ENCODE results near the gene TUBB2A.

The TUBB2A gene

DNA sequence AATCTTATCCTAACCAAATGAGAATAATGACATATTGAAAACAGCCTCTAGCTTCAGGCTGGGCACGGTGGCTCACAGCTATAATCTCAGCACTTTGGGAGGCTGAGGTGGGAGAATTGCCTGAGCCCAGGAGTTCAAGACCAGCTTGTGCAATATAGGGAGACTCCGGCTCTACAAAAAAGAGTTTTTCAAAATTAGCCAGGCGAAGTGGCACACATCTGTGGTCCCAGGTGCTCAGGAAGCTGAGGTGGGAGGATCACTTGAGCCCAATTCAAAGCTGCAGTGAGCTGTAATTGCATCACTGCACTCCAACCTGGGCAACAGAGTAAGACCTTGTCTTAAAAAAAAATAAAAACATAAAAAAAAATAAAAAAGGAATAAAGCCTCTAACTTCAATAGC is 4.7 kb downstream of the TUBB2A start:
- TF ChIP-seq, protein P1, sequence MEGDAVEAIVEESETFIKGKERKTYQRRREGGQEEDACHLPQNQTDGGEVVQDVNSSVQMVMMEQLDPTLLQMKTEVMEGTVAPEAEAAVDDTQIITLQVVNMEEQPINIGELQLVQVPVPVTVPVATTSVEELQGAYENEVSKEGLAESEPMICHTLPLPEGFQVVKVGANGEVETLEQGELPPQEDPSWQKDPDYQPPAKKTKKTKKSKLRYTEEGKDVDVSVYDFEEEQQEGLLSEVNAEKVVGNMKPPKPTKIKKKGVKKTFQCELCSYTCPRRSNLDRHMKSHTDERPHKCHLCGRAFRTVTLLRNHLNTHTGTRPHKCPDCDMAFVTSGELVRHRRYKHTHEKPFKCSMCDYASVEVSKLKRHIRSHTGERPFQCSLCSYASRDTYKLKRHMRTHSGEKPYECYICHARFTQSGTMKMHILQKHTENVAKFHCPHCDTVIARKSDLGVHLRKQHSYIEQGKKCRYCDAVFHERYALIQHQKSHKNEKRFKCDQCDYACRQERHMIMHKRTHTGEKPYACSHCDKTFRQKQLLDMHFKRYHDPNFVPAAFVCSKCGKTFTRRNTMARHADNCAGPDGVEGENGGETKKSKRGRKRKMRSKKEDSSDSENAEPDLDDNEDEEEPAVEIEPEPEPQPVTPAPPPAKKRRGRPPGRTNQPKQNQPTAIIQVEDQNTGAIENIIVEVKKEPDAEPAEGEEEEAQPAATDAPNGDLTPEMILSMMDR (conservative IDR thresholded peaks at IDR 0.05; ENCODE audit: low read depth, low read length): no peak
- DNase-seq (ENCODE audit: low read depth): no peak
- H3K4me3 ChIP-seq (ENCODE audit: low read length): no peak overlapping the region

DNA sequence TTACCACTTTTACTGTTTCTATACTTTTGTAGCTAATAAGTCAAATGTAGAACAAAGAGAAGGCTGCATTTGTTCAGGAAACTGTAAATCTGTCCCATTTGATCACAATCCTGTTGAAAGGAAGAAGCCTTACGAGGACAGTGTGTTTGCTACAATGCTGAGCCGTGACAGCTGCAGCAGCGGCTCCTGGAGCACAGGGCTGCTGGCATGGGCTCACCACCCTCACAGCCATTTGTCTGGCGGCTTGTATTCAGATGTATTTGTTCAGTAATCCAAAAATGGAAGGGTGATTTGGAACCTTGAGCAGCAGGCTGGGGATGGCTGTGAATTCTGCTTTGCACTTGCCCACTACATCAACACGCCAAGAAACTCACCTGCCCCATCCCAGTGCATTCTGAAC is 5.7 kb downstream of the TUBB2A start:
- TF ChIP-seq, protein P1 (conservative IDR thresholded peaks at IDR 0.05; ENCODE audit: low read depth, low read length): no peak
- no peak for DNase-seq (ENCODE audit: low read depth)
- H3K4me3 ChIP-seq (ENCODE audit: low read length): no peak overlapping the region

DNA sequence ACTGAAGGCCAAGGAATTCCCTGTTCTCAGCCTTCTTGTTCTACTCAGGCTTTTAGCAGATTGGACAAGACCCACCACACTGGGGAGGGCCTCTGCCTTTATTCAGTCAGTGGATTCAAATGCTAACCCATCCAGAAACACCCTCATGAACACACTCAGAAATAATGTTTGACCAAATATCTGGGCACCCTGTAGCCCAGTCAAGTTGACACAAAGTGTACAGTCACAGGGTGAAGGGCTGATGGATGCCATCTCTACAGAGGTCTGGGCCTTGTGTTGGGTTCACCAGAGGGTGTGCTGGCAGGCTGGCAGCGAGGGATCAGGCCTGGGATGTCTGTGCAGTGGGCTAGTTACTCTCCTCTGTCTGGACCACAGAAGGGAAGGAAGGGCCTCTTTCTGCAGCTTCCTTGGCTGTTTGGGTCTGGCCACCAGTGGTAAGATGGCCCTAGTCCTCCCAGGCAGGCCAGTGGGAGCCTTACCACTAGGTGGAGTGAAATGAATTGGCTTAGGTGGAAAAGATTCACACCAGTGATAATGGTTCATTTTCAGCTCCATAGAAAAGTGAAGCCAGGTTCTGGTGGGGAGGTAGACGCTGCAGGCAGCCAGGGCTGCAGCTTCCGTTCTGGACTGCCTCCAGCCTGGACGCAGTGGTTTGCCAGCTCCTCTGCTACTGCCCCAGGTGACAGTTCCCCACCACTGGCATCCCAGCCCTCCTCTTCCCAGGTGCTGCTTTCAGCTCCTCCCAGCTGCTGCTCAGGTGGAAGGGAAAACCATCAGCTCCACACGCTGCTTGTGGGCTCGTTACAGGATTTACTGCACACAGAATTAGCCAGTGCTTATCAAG is 9.2 kb downstream of the TUBB2A start:
- TF ChIP-seq, protein P1 (conservative IDR thresholded peaks at IDR 0.05; ENCODE audit: low read depth, low read length): no peak
- DNase-seq (ENCODE audit: low read depth): no peak
- no peak overlapping the region for H3K4me3 ChIP-seq (ENCODE audit: low read length)

GRCh38 chr6:3144571-3144970 is 12.8 kb downstream of the TUBB2A start:
- DNase-seq (ENCODE audit: low read depth): no peak
- TF ChIP-seq, protein P1 (conservative IDR thresholded peaks at IDR 0.05; ENCODE audit: low read depth, low read length): no peak
- no peak overlapping the region for H3K4me3 ChIP-seq (ENCODE audit: low read length)

- H3K4me3 ChIP-seq (ENCODE audit: low read length): no peak overlapping the region
- no peak for DNase-seq (ENCODE audit: low read depth)
- TF ChIP-seq, protein P1 (conservative IDR thresholded peaks at IDR 0.05; ENCODE audit: low read depth, low read length): no peak
These were observed 14.2 kb downstream of the TUBB2A start for GRCh38 chr6:3143158-3143557.

DNA sequence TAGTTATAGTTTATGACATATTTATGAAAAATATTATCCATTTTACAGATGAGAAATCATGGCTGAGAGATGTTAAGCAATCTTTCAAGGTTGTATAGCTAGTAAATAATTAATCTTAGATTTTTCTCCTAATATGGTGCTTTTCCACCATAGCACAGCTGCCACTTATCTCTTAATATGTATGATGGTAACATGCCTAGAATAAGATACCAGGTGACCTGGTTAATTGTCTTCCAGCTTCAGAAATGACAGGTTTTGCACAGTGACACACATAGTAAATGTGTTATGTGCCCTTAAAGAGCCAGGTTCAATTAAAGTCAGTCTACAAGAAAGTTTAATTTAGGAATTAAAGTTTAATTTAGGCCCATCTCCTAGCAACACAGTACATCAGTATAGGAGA is 14.8 kb downstream of the TUBB2A start:
- no peak for DNase-seq (ENCODE audit: low read depth)
- no peak overlapping the region for H3K4me3 ChIP-seq (ENCODE audit: low read length)
- TF ChIP-seq, protein P1 (conservative IDR thresholded peaks at IDR 0.05; ENCODE audit: low read depth, low read length): no peak

GRCh38 chr6:3140201-3140600 is 17.1 kb downstream of the TUBB2A start:
- no peak for DNase-seq (ENCODE audit: low read depth)
- no peak overlapping the region for H3K4me3 ChIP-seq (ENCODE audit: low read length)

More at GRCh38 chr6:3140201-3140600, 17.1 kb downstream of the TUBB2A start:
- TF ChIP-seq, protein P1 (conservative IDR thresholded peaks at IDR 0.05; ENCODE audit: low read depth, low read length): no peak
